ENCODE measurements around the gene CYP2W1.
"Not testable (repeated sequence)": the region's sequence is repeated elsewhere in the genome, so short reads cannot be mapped to it uniquely, and the experiment has no call there.

Gene CYP2W1

GRCh38 chr7:999149-999879 is 16.3 kb downstream of the CYP2W1 start:
- TF ChIP-seq CTCF (conservative IDR thresholded peaks at IDR 0.05; ENCODE audit: low read length): no peak
- DNase-seq (ENCODE audit: low read depth): no peak
- no peak overlapping the region for H3K4me3 ChIP-seq (ENCODE audit: low read length)

GRCh38 chr7:999941-1000935 is 17.3 kb downstream of the CYP2W1 start:
- TF ChIP-seq CTCF (conservative IDR thresholded peaks at IDR 0.05; ENCODE audit: low read length): no peak
- H3K4me3 ChIP-seq (ENCODE audit: low read length): no peak overlapping the region
- no peak for DNase-seq (ENCODE audit: low read depth)

GRCh38 chr7:1001069-1001770 is 18.2 kb downstream of the CYP2W1 start:
- H3K4me3 ChIP-seq (ENCODE audit: low read length); DNase-seq (ENCODE audit: low read depth): not testable (repeated sequence)

- not testable (repeated sequence) for H3K4me3 ChIP-seq (ENCODE audit: low read length); DNase-seq (ENCODE audit: low read depth)
Observed at GRCh38 chr7:1002026-1002425, 19.0 kb downstream of the CYP2W1 start.

- DNase-seq (ENCODE audit: low read depth): not testable (repeated sequence)
Observed at GRCh38 chr7:1002445-1002844, 19.5 kb downstream of the CYP2W1 start.

GRCh38 chr7:1004018-1004852 is 21.3 kb downstream of the CYP2W1 start:
- TF ChIP-seq CTCF (conservative IDR thresholded peaks at IDR 0.05; ENCODE audit: low read length): no peak
- H3K4me3 ChIP-seq (ENCODE audit: low read length): no peak overlapping the region
- no peak for DNase-seq (ENCODE audit: low read depth)

More at GRCh38 chr7:1002445-1002844, 19.5 kb downstream of the CYP2W1 start:
- not testable (repeated sequence) for H3K4me3 ChIP-seq (ENCODE audit: low read length)

GRCh38 chr7:1005303-1005702 is 22.3 kb downstream of the CYP2W1 start:
- no peak overlapping the region for H3K4me3 ChIP-seq (ENCODE audit: low read length)
- DNase-seq (ENCODE audit: low read depth): no peak
- no peak for TF ChIP-seq CTCF (conservative IDR thresholded peaks at IDR 0.05; ENCODE audit: low read length)

- no peak for DNase-seq (ENCODE audit: low read depth)
- TF ChIP-seq CTCF (conservative IDR thresholded peaks at IDR 0.05; ENCODE audit: low read length): no peak
- no peak overlapping the region for H3K4me3 ChIP-seq (ENCODE audit: low read length)
Observed at GRCh38 chr7:1007901-1008300, 24.9 kb downstream of the CYP2W1 start.

Measured in AG10803 (cell line).